Lung (tissue), 12 donors: ENCODE measurements around the gene PCSK4. TPM values are rescaled to one million over a fixed set of nuclear protein-coding genes. Genes with fewer than 3 reads are reported as not detected.

Experiments
- ATAC-seq: fragments of 200-7000 bp; cut with Tn5 transposase; one replicate; pipeline ENCODE4 v1.9.1; 2020; ENCODE audit warnings: moderate number of reproducible peaks; ENCODE audit not compliant: insufficient read depth, low FRiP score
- DNase-seq, 3 donors: peaks; one replicate each; pipeline ENCODE4 v3.0.0-alpha.2; 2013 to 2017
- H3K27ac ChIP-seq, 2 donors: one replicate each; pipeline ENCODE4 v1.5.1; 2013; ENCODE audit warnings: mild to moderate bottlenecking in 2 of 2, moderate library complexity in 2 of 2, control low read depth in 1 of 2, inconsistent platforms in 1 of 2, low read depth in 1 of 2, low read length in 1 of 2
- H3K27me3 ChIP-seq, 3 donors: one replicate each; pipeline ENCODE4 v1.5.1; 2013; ENCODE audit warnings: low read length in 2 of 3; ENCODE audit not compliant: control insufficient read depth in 3 of 3, insufficient read depth in 3 of 3
- H3K36me3 ChIP-seq, 4 donors: one replicate each; pipeline ENCODE4 v1.5.1; 2013; ENCODE audit warnings: low read length in 4 of 4, mild to moderate bottlenecking in 1 of 4, moderate library complexity in 1 of 4; ENCODE audit not compliant: control insufficient read depth in 4 of 4, insufficient read depth in 4 of 4
- H3K4me1 ChIP-seq, 5 donors: one replicate each; pipeline ENCODE4 v1.5.1; 2013; ENCODE audit warnings: low read length in 5 of 5, mild to moderate bottlenecking in 2 of 5, moderate library complexity in 1 of 5; ENCODE audit not compliant: control insufficient read depth in 5 of 5, insufficient read depth in 5 of 5
- H3K4me3 ChIP-seq: one replicate; pipeline ENCODE4 v1.5.1; 2013; ENCODE audit warnings: mild to moderate bottlenecking, control low read depth, moderate library complexity
- H3K9ac ChIP-seq, 2 donors: one replicate each; pipeline ENCODE4 v1.5.1; 2013; ENCODE audit warnings: low read length in 2 of 2, control low read depth in 1 of 2; ENCODE audit not compliant: insufficient read depth in 1 of 2
- H3K9me3 ChIP-seq, 4 donors: one replicate each; pipeline ENCODE4 v1.5.1; 2013; ENCODE audit warnings: low read length in 3 of 4, mild to moderate bottlenecking in 1 of 4, moderate library complexity in 1 of 4; ENCODE audit not compliant: control insufficient read depth in 4 of 4, insufficient read depth in 3 of 4
- CTCF ChIP-seq: IDR thresholded peaks from 2 replicates; pipeline ENCODE4 v1.5.1; 2012; ENCODE audit warnings: mild to moderate bottlenecking; ENCODE audit errors: control extremely low read depth, extremely low read depth
- WGBS, 2 donors: extraction: QIAGEN DNeasy Blood & Tissue Kit; methylation state at CpG; one replicate each; pipeline ENCODE4 v1.1.7; 2013; 5-methylcytosine and 5-hydroxymethylcytosine counted together
- polyA plus RNA-seq, 2 donors: library from polyadenylated mRNA; stranded (reverse); fragments of 200-250 nt; gene quantifications; one replicate each; pipeline ENCODE4 v1.2.1, GENCODE V29; 2013
- total RNA-seq, 2 donors: library from RNA; depleted of rRNA in 1 of 2; stranded (reverse); fragments of >200 nt in 1 of 2; gene quantifications; one replicate each; pipeline ENCODE4 v1.2.1, GENCODE V29; 2014 to 2021
- donor health status: control.
- donor health status: control.
- donor health status: Bipolar disorder and iron deficiency.
- donor health status: healthy.
- donor health status: DM: yes; HTN: yes; CAD: no.

The PCSK4 gene
- total and polyA plus RNA-seq, 4 donors = 2.3 to 7.9 (median 5.4) TPM

DNA sequence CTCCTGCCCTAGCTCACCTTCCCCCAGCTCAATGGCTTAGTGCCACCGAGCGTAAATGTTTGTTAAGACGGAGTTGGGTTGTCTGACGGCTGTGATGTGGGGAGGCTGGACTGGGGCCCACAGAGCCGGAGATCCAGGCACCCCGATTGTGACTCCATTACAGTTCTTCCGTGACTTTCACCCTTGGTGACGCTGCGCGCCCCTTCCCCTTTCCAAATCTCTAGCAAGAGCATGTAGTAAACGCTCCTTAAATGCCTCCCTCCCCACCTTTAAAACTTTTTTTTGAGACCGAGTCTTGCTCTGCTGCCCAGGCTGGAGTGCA lies 1.7 kb upstream of the PCSK4 start:
- peaks cover 0 to 2% (median 0%) of the 10 kb centered on the region in 4 donors for H3K9me3 ChIP-seq
- DNase-seq (no peak), ATAC-seq (no peak)
- WGBS, 2 donors = 50 to 58% methylated on average over 12 of the region's 12 CpGs
- H3K9ac ChIP-seq = no peak overlapping the region
- no peak overlapping the region for H3K4me3 ChIP-seq
- peaks cover 0 to 12% (median 2%) of the 10 kb centered on the region in 3 donors for H3K27me3 ChIP-seq
- TF ChIP-seq CTCF = no peak
- H3K27ac ChIP-seq = no peak overlapping the region
- peaks cover 0 to 15% (median 3%) of the 10 kb centered on the region in 5 donors for H3K4me1 ChIP-seq
- H3K36me3 ChIP-seq = no peaks in the 10 kb centered on the region

GRCh38 chr19:1491114-1491848 lies 1.1 kb upstream of the PCSK4 start, which contains the start of gene REEP6:
Gene REEP6 (plus strand): TSS chr19:1491181. CDS start chr19:1491270, 89 bp downstream.
- no peak for ATAC-seq
- peaks cover 0 to 2% (median 0%) of the 10 kb centered on the region in 4 donors for H3K9me3 ChIP-seq
- no peaks in the 10 kb centered on the region for H3K36me3 ChIP-seq
- WGBS, 2 donors = 3% methylated on average over 66 to 73 of the region's 73 CpGs
- TF ChIP-seq CTCF = no peak
- peak within 1 kb of the TSS; percentile 43 for H3K4me3 ChIP-seq
- peaks cover 0 to 12% (median 0%) of the 10 kb centered on the region in 3 donors for H3K27me3 ChIP-seq
- peak within 1 kb of the TSS in 1 of 2 donors; percentile 76 for H3K9ac ChIP-seq
- peaks cover 0 to 15% (median 0%) of the 10 kb centered on the region in 5 donors for H3K4me1 ChIP-seq
- H3K27ac ChIP-seq = peak within 1 kb of the TSS; percentile 55 to 83
- no peak for DNase-seq

DNA sequence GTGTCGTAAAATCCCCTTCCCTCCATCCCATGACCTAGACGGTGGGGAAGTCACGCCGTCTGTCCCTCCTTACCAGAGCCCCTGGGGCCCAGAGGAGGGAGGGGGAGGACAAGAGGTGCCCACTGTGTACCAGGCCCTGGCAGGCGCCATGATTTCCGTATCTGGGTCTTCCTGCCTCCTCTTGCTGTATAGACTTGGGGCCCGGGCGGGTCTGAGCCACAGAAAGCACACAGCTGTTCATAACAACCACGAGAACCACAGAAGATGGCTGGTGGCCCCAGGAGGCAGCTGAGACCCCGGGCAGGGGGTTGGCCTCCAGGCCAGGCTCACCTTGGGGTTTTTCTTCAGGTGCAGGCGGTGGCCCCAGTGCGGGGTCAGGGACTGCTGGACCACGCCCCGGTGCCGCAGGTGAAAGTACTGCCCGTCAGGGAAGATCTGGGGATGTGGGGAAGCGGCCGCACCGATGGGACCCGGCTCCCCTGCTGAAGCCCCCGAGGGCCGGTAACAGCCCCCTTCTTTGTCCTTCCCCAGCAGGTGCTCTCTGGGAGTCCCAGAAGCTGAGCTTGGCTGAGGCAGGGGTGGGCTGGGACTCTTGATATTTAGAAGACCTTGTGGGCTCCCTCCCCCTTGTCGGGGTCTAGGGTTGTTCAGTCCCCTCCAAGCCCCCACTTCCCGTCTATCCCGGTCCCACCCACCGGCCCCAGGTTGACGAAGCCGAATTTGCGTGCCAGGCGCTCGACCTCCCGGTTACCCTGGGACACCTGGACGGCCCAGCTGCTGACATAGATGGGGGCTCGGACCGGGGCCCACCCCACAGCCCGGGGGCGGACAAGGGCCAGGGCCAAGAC lies 463 bp downstream of the PCSK4 start:
- ATAC-seq = no peak
- TF ChIP-seq CTCF = no peak
- peaks cover 0 to 12% (median 0%) of the 10 kb centered on the region in 3 donors for H3K27me3 ChIP-seq
- peak overlapping the region in 1 of 2 donors; percentile 47 for H3K9ac ChIP-seq
- no peaks in the 10 kb centered on the region for H3K36me3 ChIP-seq
- H3K4me1 ChIP-seq = peaks cover 0 to 15% (median 0%) of the 10 kb centered on the region in 5 donors
- WGBS, 2 donors = 17 to 21% methylated on average over 36 to 37 of the region's 37 CpGs
- peak overlapping the region; percentile 55 to 83 for H3K27ac ChIP-seq
- DNase-seq = no peak
- peak overlapping the region; percentile 36 for H3K4me3 ChIP-seq
- H3K9me3 ChIP-seq = peaks cover 0 to 2% (median 0%) of the 10 kb centered on the region in 4 donors
